B cell (primary cell): ENCODE results near the gene LTA4H. TPM values are rescaled to one million over a fixed set of nuclear protein-coding genes. Genes with fewer than 3 reads are reported as not detected.

Experiments
- ATAC-seq: fragments of 200-7000 bp; cut with Tn5 transposase; one replicate; pipeline ENCODE4 v1.10.0; 2021; ENCODE audit warnings: low read depth, mild to moderate bottlenecking, moderate number of reproducible peaks, moderate library complexity
- CTCF ChIA-PET: fragments of 350-600 bp; sonication (Branson Sonifier 250); formaldehyde crosslinking; loops from one replicate; lab custom pipeline; 2021; ENCODE audit warnings: antibody characterized with exemption, inconsistent platforms; lab: Charles Lee
- POLR2A ChIA-PET: fragments of 350-600 bp; sonication (Branson Sonifier 250); formaldehyde crosslinking; loops from one replicate; lab custom pipeline; 2021; ENCODE audit warnings: antibody characterized with exemption; lab: Charles Lee
- DNase-seq: peaks from one replicate; pipeline ENCODE4 v3.0.0; 2013
- H2AFZ ChIP-seq: 2 replicates; pipeline ENCODE4 v1.6.1; 2012; ENCODE audit warnings: mild to moderate bottlenecking, low read depth, low read length; ENCODE audit not compliant: insufficient read depth, poor library complexity, severe bottlenecking
- H3K27ac ChIP-seq, 2 donors: 1 replicate in 1 of 2; 2 replicates in 1 of 2; pipeline ENCODE4 v1.5.1; 2012 to 2013; ENCODE audit warnings: low read length in 2 of 2, mild to moderate bottlenecking in 2 of 2, moderate library complexity in 1 of 2
- H3K27me3 ChIP-seq, 4 experiments: fragments of 200-600 bp in 1 of 4; sonication (generic) in 1 of 4; replicated peaks in 1 of 4; 1 replicate in 2 of 4; 2 replicates in 2 of 4; pipeline versions ENCODE4 v1.6.1 to v1.7.0; 2013 to 2016; ENCODE audit warnings: low read length in 3 of 4, mild to moderate bottlenecking in 2 of 4, mixed read lengths in 1 of 4, moderate library complexity in 1 of 4; ENCODE audit not compliant: insufficient read depth in 4 of 4, control insufficient read depth in 3 of 4; ENCODE audit errors: control extremely low read depth in 1 of 4
- H3K36me3 ChIP-seq, 2 experiments: replicated peaks in 1 of 2; 1 replicate in 1 of 2; 2 replicates in 1 of 2; pipeline versions ENCODE4 v1.6.1 to v1.7.1; 2013; ENCODE audit warnings: low read length in 1 of 2; ENCODE audit not compliant: insufficient read depth in 2 of 2, control insufficient read depth in 1 of 2; ENCODE audit errors: control extremely low read depth in 1 of 2, extremely low read depth in 1 of 2
- H3K4me1 ChIP-seq, 2 donors: fragments of 200-600 bp in 1 of 2; sonication (generic) in 1 of 2; 1 replicate in 1 of 2; 2 replicates in 1 of 2; pipeline versions ENCODE4 v1.5.1 to v1.6.1; 2013 to 2017; ENCODE audit warnings: low read length in 2 of 2; ENCODE audit not compliant: control insufficient read depth in 2 of 2, insufficient read depth in 2 of 2
- H3K4me2 ChIP-seq: replicated peaks from 2 replicates; pipeline ENCODE3; 2012; ENCODE audit warnings: mild to moderate bottlenecking, low read depth, low read length; ENCODE audit not compliant: poor library complexity, severe bottlenecking
- H3K4me3 ChIP-seq, 5 experiments: fragments of 200-600 bp in 1 of 5; sonication (generic) in 1 of 5; 1 replicate in 3 of 5; 2 replicates in 2 of 5; pipeline versions ENCODE4 v1.5.1 to v1.7.0; 2011 to 2016; ENCODE audit warnings: low read length in 4 of 5, mild to moderate bottlenecking in 4 of 5, low read depth in 2 of 5, control low read depth in 1 of 5, moderate library complexity in 1 of 5; ENCODE audit not compliant: insufficient read depth in 1 of 5; ENCODE audit errors: control extremely low read depth in 1 of 5, extremely low read depth in 1 of 5
- H3K79me2 ChIP-seq: fragments of 200-600 bp; sonication (generic); one replicate; pipeline ENCODE4 v1.6.0; 2016; ENCODE audit warnings: low read length; ENCODE audit not compliant: control insufficient read depth, insufficient read depth
- H3K9ac ChIP-seq: fragments of 200-600 bp; sonication (generic); 2 replicates; pipeline ENCODE4 v1.6.1; 2017; ENCODE audit warnings: mild to moderate bottlenecking, low read length, moderate library complexity
- H3K9me3 ChIP-seq, 3 donors: one replicate each; pipeline versions ENCODE4 v1.6.1 to v1.7.1; 2013; ENCODE audit warnings: low read length in 2 of 3; ENCODE audit not compliant: control insufficient read depth in 2 of 3, insufficient read depth in 1 of 3; ENCODE audit errors: control extremely low read depth in 1 of 3
- H4K20me1 ChIP-seq: 2 replicates; pipeline ENCODE4 v1.6.0; 2012; ENCODE audit warnings: mild to moderate bottlenecking, low read length; ENCODE audit not compliant: insufficient read depth, control insufficient read depth, poor library complexity, severe bottlenecking
- H3K27ac Mint-ChIP-seq: one replicate; pipeline ENCODE4 v1.8.0; 2021; ENCODE audit warnings: mixed read lengths
- H3K27me3 Mint-ChIP-seq: one replicate; pipeline ENCODE4 v1.8.0; 2021; ENCODE audit warnings: mixed read lengths
- H3K4me1 Mint-ChIP-seq: one replicate; pipeline ENCODE4 v1.8.0; 2021; ENCODE audit warnings: mixed read lengths
- H3K4me3 Mint-ChIP-seq: one replicate; pipeline ENCODE4 v1.8.0; 2021; ENCODE audit warnings: mixed read lengths
- H3K9me3 Mint-ChIP-seq: one replicate; pipeline ENCODE4 v1.8.0; 2022; ENCODE audit warnings: mixed read lengths; ENCODE audit not compliant: insufficient read depth
- EZH2 ChIP-seq: IDR thresholded peaks from 2 replicates; pipeline ENCODE4 v1.6.1; 2012; ENCODE audit warnings: borderline replicate concordance, low read depth, mild to moderate bottlenecking, moderate library complexity, low read length; ENCODE audit not compliant: insufficient read depth, poor library complexity, severe bottlenecking
- WGBS: methylation state at CpG from one replicate; pipeline ENCODE4 v1.1.5; 2013; ENCODE audit warnings: missing lambda C conversion rate; ENCODE audit not compliant: insufficient coverage; 5-methylcytosine and 5-hydroxymethylcytosine counted together
- intact Hi-C: fragments of 100-400 bp; cut with micrococcal nuclease; formaldehyde crosslinking; loops from one replicate; pipeline ENCODE4 v1.10.0; 2022
- polyA plus RNA-seq: library from polyadenylated mRNA; depleted of rRNA; stranded (reverse); fragments of >200 nt; gene quantifications from 2 replicates; pipeline ENCODE4 v1.2.3, GENCODE V29; 2012
- total RNA-seq, 2 donors: library from RNA; stranded (reverse); fragments of 120-200 nt in 1 of 2; gene quantifications; 1 replicate in 1 of 2; 2 replicates in 1 of 2; pipeline versions ENCODE4 v1.2.3 to v1.2.4, GENCODE V29; 2013 to 2022
- TF ChIP-seq, protein P1 (sequence below): fragments of 200-600 bp; IDR thresholded peaks from one replicate; pipeline ENCODE4 v1.8.0; 2022; ENCODE audit warnings: antibody characterized with exemption, mild to moderate bottlenecking

The LTA4H gene
- total and polyA plus RNA-seq, 2 donors (not counting 1 experiment from before 2014, with no cell fraction given) = 153 to 167 TPM

DNA sequence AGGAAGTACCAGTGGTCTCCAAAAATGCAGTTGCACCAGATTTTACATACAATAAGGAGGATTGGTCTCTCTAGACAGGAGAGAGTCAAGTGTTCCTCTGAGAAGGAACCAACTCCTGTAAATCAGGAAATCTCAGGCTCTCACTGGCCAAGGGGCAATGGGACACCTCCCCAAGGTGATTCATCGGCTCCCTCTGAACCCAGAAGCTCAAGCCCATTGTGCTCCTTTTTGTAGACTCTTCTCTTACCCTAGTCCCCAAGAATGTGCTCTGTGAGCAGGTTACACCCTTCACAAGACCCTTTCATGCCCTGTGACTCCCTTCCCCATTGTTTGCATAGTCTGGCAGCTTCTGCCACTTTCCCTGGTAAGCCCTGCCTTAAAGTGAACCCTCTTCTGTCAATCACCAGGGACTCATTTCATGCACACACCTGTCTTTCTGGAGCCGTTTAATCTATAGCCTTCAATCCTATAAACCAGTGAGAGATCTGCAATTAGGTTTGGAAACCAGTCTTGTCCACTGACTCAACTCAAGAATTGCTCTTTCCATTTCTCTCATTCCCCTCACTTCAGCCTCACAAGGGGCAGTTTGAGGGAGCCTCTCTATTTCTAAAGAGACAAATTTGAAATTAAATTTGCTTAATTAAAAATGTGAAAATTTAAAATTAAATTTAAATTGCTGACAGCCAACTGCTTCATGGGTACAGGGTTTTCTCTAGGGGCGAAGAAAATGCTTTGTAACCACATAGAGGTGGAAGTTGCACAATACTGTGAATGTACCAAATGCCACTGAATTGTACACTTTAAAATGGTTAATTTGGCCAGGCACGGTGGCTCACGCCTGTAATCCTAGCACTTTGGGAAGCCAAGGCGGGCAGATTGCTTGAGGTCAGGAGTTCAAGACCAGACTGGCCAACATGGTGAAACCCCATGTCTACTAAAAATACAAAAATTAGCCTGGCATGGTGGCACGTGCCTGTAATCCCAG, 38.3 kb upstream of the LTA4H start:
- H3K36me3 ChIP-seq = no peaks in the 10 kb centered on the region
- no peaks in the 10 kb centered on the region for H3K9me3 ChIP-seq
- no peak for TF ChIP-seq EZH2
- POLR2A ChIA-PET = interaction anchor here (0.6 kb wide), 1 partner anchor 128 kb away, joined by 3 read pairs; no protein-coding TSS in a partner anchor
- no peak overlapping the region for H3K4me3 ChIP-seq
- no peaks in the 10 kb centered on the region for H4K20me1 ChIP-seq
- H3K79me2 ChIP-seq = no peaks in the 10 kb centered on the region
- no peaks in the 10 kb centered on the region for H3K27me3 ChIP-seq
- no peak for DNase-seq
- intact Hi-C loops = no loop called here
- Mint-ChIP-seq H3K4me3 (no peak overlapping the region), H3K27ac (no peak overlapping the region), H3K9me3 (no peaks in the 10 kb centered on the region), H3K27me3 (no peaks in the 10 kb centered on the region), H3K4me1 (peaks cover 24% of the 10 kb centered on the region)
- CTCF ChIA-PET = interaction anchor here (0.8 to 5.3 kb wide), 3 partner anchors 128 to 155 kb away, joined by 3 to 35 read pairs (median 4); no protein-coding TSS in a partner anchor
- no peak overlapping the region for H3K27ac ChIP-seq
- no peak for ATAC-seq
- WGBS = 59% methylated on average over 7 of the region's 7 CpGs
- H2AFZ ChIP-seq = no peak overlapping the region
- H3K4me2 ChIP-seq = no peak overlapping the region
- H3K4me1 ChIP-seq = peaks cover 9 to 22% of the 10 kb centered on the region in 2 donors
- no peak overlapping the region for H3K9ac ChIP-seq

DNA sequence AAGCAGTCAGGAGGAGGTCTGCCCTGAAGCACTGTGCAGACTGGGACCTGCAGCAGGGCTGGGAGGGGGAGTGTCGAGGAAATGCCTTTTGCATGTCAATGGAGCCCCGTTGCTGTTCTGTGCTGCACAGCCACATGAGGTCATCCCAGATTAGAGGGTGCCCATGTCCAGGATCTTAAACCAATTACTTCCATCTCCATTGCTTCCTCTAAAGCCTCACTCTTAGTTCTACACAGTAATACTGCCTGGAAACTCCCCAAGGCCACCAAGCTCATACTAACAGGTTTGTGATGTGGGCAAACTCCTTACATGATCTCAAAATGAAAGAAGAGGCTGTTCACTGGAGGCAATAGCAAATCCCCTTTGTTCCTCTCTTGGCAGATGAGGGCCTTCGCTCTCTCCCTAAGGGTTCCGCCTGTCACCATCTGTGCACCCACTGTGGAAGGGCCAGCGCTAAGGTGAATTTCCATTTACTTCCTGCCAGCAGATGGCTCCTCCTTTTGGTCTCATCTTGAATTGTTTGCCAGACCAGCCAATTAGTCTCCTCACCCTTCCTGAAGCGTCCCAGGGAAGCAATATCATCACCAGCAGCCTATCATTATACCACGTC, 35.4 kb upstream of the LTA4H start:
- no peaks in the 10 kb centered on the region for H3K27me3 ChIP-seq
- 61% methylated on average over 5 of the region's 7 CpGs for WGBS
- H3K4me3 ChIP-seq = no peak overlapping the region
- H3K4me3 Mint-ChIP-seq = peak overlapping the region; percentile 32
- H3K4me2 ChIP-seq = peak overlapping the region; percentile 25
- H3K79me2 ChIP-seq = no peaks in the 10 kb centered on the region
- H3K4me1 Mint-ChIP-seq = peaks cover 24% of the 10 kb centered on the region
- no peaks in the 10 kb centered on the region for H3K9me3 Mint-ChIP-seq
- H3K36me3 ChIP-seq = no peaks in the 10 kb centered on the region
- peak; percentile 33 for ATAC-seq
- intact Hi-C loops = no loop called here
- H3K27me3 Mint-ChIP-seq = no peaks in the 10 kb centered on the region
- H3K9ac ChIP-seq = no peak overlapping the region
- ChIA-PET POLR2A (interaction anchor here (0.5 to 1.0 kb wide), 2 partner anchors 9 to 62 kb away, joined by 3 read pairs; no protein-coding TSS in a partner anchor), CTCF (interaction anchor here (0.6 to 5.3 kb wide), 6 partner anchors 10 to 446 kb away, joined by 3 to 35 read pairs (median 3); no protein-coding TSS in a partner anchor)
- peak; percentile 45 for DNase-seq
- H2AFZ ChIP-seq = peak overlapping the region; percentile 59
- TF ChIP-seq, protein P1, sequence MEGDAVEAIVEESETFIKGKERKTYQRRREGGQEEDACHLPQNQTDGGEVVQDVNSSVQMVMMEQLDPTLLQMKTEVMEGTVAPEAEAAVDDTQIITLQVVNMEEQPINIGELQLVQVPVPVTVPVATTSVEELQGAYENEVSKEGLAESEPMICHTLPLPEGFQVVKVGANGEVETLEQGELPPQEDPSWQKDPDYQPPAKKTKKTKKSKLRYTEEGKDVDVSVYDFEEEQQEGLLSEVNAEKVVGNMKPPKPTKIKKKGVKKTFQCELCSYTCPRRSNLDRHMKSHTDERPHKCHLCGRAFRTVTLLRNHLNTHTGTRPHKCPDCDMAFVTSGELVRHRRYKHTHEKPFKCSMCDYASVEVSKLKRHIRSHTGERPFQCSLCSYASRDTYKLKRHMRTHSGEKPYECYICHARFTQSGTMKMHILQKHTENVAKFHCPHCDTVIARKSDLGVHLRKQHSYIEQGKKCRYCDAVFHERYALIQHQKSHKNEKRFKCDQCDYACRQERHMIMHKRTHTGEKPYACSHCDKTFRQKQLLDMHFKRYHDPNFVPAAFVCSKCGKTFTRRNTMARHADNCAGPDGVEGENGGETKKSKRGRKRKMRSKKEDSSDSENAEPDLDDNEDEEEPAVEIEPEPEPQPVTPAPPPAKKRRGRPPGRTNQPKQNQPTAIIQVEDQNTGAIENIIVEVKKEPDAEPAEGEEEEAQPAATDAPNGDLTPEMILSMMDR = no peak
- no peak for TF ChIP-seq EZH2
- H3K4me1 ChIP-seq = peaks cover 9 to 22% of the 10 kb centered on the region in 2 donors
- no peak overlapping the region for H3K27ac ChIP-seq
- H3K27ac Mint-ChIP-seq = peak overlapping the region; percentile 27
- H3K9me3 ChIP-seq = no peaks in the 10 kb centered on the region
- H4K20me1 ChIP-seq = no peaks in the 10 kb centered on the region
